ENCODE measurements around the gene HSBP1L1.

Gene HSBP1L1

DNA sequence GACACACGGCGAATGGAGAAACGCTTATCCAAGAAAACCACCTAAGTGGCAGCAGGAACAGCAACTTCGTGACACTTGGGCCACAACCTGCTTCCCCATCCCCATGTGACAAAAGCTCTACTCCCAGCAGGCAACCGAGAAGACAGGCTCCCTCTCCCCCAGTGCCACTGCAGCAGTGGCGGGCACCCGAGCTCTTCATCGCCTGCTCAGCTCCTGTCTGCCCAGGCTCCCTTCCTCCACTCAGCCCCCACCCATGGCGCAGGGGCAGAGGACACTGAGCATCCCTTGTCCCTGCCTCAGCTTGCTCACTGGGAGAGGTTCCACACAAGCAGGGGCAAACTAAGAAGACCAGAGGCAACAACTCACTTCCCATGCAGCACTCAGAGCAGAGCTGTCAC is 35.9 kb upstream of the HSBP1L1 start:
- Histone ChIP-seq H3K36me3 (ENCODE audit: control insufficient read depth in 2 of 2, insufficient read depth in 1 of 2, low read length in 2 of 2) (peaks cover 4 to 22% of the 10 kb centered on the region in 2 experiments; a peak in 2 of 3 replicates), H3K27ac (ENCODE audit: extremely low read depth, low read depth, low read length) (no peak overlapping the region), H3K4me1 (ENCODE audit: control insufficient read depth, insufficient read depth, low read length) (no peaks in the 10 kb centered on the region), H3K9me3 (ENCODE audit: control insufficient read depth, insufficient read depth, low read depth, low read length) (no peaks in the 10 kb centered on the region), H3K4me3 (ENCODE audit: low read depth, low read length) (no peak overlapping the region)
- no peak for TF ChIP-seq ZBTB26 (tag by site-specific recombination; optimal IDR thresholded peaks at IDR 0.05)
- no peak for TF ChIP-seq ZNF747 (tag by site-specific recombination; IDR thresholded peaks at IDR 0.05)
- no peak for TF ChIP-seq ATF2 (tag by site-specific recombination; IDR thresholded peaks at IDR 0.05; ENCODE audit: low read depth)
- TF ChIP-seq HOXD13 (CRISPR knock-in tag; IDR thresholded peaks at IDR 0.05; ENCODE audit: borderline replicate concordance): no peak
- TF ChIP-seq, protein P1, sequence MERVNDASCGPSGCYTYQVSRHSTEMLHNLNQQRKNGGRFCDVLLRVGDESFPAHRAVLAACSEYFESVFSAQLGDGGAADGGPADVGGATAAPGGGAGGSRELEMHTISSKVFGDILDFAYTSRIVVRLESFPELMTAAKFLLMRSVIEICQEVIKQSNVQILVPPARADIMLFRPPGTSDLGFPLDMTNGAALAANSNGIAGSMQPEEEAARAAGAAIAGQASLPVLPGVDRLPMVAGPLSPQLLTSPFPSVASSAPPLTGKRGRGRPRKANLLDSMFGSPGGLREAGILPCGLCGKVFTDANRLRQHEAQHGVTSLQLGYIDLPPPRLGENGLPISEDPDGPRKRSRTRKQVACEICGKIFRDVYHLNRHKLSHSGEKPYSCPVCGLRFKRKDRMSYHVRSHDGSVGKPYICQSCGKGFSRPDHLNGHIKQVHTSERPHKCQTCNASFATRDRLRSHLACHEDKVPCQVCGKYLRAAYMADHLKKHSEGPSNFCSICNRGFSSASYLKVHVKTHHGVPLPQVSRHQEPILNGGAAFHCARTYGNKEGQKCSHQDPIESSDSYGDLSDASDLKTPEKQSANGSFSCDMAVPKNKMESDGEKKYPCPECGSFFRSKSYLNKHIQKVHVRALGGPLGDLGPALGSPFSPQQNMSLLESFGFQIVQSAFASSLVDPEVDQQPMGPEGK (tag by site-specific recombination; IDR thresholded peaks at IDR 0.05): no peak
- TF ChIP-seq ZXDB (tag by site-specific recombination; IDR thresholded peaks at IDR 0.05): no peak
- no peak for TF ChIP-seq KLF7 (tag by site-specific recombination; IDR thresholded peaks at IDR 0.05; ENCODE audit: borderline replicate concordance)
- TF ChIP-seq MZF1 (tag by site-specific recombination; IDR thresholded peaks at IDR 0.05; ENCODE audit: borderline replicate concordance): no peak
- no peak for TF ChIP-seq ZNF391 (tag by site-specific recombination; IDR thresholded peaks at IDR 0.05; ENCODE audit: borderline replicate concordance, low read depth)
- no peak for TF ChIP-seq ZNF140 (tag by site-specific recombination; IDR thresholded peaks at IDR 0.05)
- TF ChIP-seq ZNF610 (tag by site-specific recombination; IDR thresholded peaks at IDR 0.05; ENCODE audit: borderline replicate concordance): no peak
- TF ChIP-seq SCRT1 (tag by site-specific recombination; IDR thresholded peaks at IDR 0.05; ENCODE audit: borderline replicate concordance): no peak
- no peak for TF ChIP-seq ZNF221 (tag by site-specific recombination; IDR thresholded peaks at IDR 0.05; ENCODE audit: borderline replicate concordance)
- TF ChIP-seq WT1 (tag by site-specific recombination; IDR thresholded peaks at IDR 0.05): no peak
- TF ChIP-seq ZNF768 (tag by site-specific recombination; IDR thresholded peaks at IDR 0.05): no peak
- no peak for TF ChIP-seq ZSCAN18 (tag by site-specific recombination; IDR thresholded peaks at IDR 0.05)
- TF ChIP-seq, protein P2, sequence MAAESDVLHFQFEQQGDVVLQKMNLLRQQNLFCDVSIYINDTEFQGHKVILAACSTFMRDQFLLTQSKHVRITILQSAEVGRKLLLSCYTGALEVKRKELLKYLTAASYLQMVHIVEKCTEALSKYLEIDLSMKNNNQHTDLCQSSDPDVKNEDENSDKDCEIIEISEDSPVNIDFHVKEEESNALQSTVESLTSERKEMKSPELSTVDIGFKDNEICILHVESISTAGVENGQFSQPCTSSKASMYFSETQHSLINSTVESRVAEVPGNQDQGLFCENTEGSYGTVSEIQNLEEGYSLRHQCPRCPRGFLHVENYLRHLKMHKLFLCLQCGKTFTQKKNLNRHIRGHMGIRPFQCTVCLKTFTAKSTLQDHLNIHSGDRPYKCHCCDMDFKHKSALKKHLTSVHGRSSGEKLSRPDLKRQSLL (tag by site-specific recombination; IDR thresholded peaks at IDR 0.05): no peak
- no peak for TF ChIP-seq ZBTB48 (tag by site-specific recombination; IDR thresholded peaks at IDR 0.05)
- TF ChIP-seq, protein P3, sequence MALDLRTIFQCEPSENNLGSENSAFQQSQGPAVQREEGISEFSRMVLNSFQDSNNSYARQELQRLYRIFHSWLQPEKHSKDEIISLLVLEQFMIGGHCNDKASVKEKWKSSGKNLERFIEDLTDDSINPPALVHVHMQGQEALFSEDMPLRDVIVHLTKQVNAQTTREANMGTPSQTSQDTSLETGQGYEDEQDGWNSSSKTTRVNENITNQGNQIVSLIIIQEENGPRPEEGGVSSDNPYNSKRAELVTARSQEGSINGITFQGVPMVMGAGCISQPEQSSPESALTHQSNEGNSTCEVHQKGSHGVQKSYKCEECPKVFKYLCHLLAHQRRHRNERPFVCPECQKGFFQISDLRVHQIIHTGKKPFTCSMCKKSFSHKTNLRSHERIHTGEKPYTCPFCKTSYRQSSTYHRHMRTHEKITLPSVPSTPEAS (tag by site-specific recombination; IDR thresholded peaks at IDR 0.05): no peak
- no peak for TF ChIP-seq SETDB1 (IDR thresholded peaks at IDR 0.05; ENCODE audit: insufficient read length, low read length)
- ChIA-PET CTCF (no interaction called here), POLR2A (no interaction called here)

Data from HEK293 (cell line).